IMR-90 (cell line): ENCODE data around the gene GRID1.

Source experiments
- MAFK ChIP-seq: IDR thresholded peaks from 2 replicates; pipeline ENCODE4 v1.6.1; 2012; ENCODE audit warnings: low read depth, low read length, improper control_type of control experiment
- MXI1 ChIP-seq: IDR thresholded peaks from 2 replicates; pipeline ENCODE4 v1.6.1; 2012; ENCODE audit warnings: low read depth, mild to moderate bottlenecking, low read length, moderate library complexity, borderline replicate concordance
- POLR2A ChIP-seq: IDR thresholded peaks from 2 replicates; pipeline ENCODE4 v1.6.1; 2012; ENCODE audit warnings: mild to moderate bottlenecking, low read depth, low read length
- TF ChIP-seq, protein P1 (sequence below): conservative IDR thresholded peaks from 2 replicates; pipeline ENCODE4 v1.5.1; 2012; ENCODE audit warnings: mild to moderate bottlenecking, low read depth, low read length, improper control_type of control experiment

DNA sequence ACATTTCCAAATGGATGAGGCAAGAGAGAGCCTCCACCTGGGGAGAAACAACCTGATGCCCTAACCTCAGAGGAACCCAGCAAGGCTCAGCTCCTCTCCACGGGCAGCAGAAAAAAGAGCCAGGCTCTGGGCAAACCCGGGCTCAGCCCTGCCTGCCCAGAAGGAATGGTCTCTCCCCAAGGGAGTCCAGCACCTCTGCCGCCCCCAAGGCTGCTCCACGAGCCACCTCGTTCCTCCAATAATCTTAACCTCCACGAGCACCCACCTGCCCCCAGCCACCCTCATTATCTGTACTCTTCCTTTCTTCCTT, 154.2 kb downstream of the GRID1 start:
- TF ChIP-seq POLR2A (no peak), MAFK (no peak), MXI1 (no peak)
- TF ChIP-seq, protein P1, sequence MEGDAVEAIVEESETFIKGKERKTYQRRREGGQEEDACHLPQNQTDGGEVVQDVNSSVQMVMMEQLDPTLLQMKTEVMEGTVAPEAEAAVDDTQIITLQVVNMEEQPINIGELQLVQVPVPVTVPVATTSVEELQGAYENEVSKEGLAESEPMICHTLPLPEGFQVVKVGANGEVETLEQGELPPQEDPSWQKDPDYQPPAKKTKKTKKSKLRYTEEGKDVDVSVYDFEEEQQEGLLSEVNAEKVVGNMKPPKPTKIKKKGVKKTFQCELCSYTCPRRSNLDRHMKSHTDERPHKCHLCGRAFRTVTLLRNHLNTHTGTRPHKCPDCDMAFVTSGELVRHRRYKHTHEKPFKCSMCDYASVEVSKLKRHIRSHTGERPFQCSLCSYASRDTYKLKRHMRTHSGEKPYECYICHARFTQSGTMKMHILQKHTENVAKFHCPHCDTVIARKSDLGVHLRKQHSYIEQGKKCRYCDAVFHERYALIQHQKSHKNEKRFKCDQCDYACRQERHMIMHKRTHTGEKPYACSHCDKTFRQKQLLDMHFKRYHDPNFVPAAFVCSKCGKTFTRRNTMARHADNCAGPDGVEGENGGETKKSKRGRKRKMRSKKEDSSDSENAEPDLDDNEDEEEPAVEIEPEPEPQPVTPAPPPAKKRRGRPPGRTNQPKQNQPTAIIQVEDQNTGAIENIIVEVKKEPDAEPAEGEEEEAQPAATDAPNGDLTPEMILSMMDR: no peak
